ENCODE results near the gene CROCC2. TPM values are rescaled to one million over a fixed set of nuclear protein-coding genes. Genes with fewer than 3 reads are reported as not detected.
A peak's percentile ranks its signal among the peaks of the same experiment; 100 is the strongest.

CROCC2 gene
- total and polyA plus RNA-seq, 2 donors from 2014 or later: 0.13 TPM; not detected in 1

DNA sequence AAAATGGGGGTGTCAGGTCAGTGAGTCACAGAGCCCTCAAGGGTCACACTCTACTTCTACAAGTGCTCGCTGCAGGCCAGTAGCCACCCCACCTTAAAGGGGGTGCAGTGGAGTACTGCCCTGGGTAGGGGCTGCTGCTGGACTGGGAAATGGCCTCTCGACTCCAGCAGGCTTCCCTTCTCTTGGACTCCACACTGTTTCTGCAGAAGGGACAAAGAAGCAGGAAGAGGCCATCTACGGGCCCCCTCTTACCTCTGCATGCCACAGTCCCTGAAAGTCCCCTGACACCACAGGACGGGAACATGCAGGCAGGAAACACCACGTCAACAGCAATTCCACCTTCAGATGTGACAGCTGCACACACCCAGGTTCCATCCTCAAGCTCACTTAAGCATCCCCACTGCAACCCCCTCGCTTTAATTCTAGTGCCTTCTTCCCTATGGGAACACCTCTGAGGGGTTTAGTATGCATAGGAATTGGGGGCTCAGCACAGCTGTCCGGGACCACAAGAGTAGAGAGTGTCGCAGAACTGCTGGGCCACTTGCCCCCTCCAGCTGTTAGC, 114.6 kb downstream of the CROCC2 start:
- H3K36me3 ChIP-seq (ENCODE audit: control insufficient read depth in 2 of 3, insufficient read depth in 3 of 3, low read length in 3 of 3): no peaks in the 10 kb centered on the region
- no peak overlapping the region for H3K27ac ChIP-seq (ENCODE audit: low read depth in 2 of 2, low read length in 2 of 2)
- intact Hi-C loops (cut with DNase I): no loop called here
- no peak for DNase-seq
- no peak overlapping the region for H3K4me3 ChIP-seq (ENCODE audit: low read length in 3 of 3)
- H3K9ac ChIP-seq (ENCODE audit: low read length in 3 of 3): no peak overlapping the region
- TF ChIP-seq, protein P1, sequence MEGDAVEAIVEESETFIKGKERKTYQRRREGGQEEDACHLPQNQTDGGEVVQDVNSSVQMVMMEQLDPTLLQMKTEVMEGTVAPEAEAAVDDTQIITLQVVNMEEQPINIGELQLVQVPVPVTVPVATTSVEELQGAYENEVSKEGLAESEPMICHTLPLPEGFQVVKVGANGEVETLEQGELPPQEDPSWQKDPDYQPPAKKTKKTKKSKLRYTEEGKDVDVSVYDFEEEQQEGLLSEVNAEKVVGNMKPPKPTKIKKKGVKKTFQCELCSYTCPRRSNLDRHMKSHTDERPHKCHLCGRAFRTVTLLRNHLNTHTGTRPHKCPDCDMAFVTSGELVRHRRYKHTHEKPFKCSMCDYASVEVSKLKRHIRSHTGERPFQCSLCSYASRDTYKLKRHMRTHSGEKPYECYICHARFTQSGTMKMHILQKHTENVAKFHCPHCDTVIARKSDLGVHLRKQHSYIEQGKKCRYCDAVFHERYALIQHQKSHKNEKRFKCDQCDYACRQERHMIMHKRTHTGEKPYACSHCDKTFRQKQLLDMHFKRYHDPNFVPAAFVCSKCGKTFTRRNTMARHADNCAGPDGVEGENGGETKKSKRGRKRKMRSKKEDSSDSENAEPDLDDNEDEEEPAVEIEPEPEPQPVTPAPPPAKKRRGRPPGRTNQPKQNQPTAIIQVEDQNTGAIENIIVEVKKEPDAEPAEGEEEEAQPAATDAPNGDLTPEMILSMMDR (IDR thresholded peaks at IDR 0.05; ENCODE audit: borderline replicate concordance, extremely low read depth, insufficient read depth): no peak
- no peak for FAIRE-seq
- peaks cover 0 to 11% (median 0%) of the 10 kb centered on the region in 3 donors for H3K9me3 ChIP-seq (ENCODE audit: control insufficient read depth in 2 of 3, insufficient read depth in 1 of 3, low read length in 3 of 3)
- H3K27me3 ChIP-seq (ENCODE audit: control insufficient read depth, insufficient read depth, low read length): no peaks in the 10 kb centered on the region
- H3K4me1 ChIP-seq (ENCODE audit: control insufficient read depth in 2 of 3, insufficient read depth in 2 of 3, low read depth in 1 of 3, low read length in 3 of 3): no peaks in the 10 kb centered on the region

DNA sequence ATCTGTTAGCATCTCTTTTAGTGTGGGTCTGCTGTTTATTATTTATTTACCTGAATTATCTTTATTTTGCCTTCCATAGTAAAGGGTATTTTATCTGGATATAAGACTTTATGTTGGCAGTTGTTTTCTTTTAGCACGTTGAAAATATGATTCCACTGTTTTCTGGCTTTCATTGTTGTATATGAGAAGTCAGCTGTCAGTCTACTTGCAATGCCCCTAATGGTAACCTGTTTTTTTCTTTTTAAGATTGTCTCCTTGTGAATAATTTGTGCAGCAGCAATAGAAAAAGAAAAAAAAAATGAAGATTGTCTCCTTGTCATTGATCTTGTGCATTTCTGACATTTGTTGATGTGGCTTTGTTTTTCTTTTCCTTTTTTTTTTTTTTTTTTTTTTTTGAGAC, 119.5 kb downstream of the CROCC2 start:
- no peak overlapping the region for H3K9ac ChIP-seq (ENCODE audit: low read length in 3 of 3)
- no peak overlapping the region for H3K4me3 ChIP-seq (ENCODE audit: low read length in 3 of 3)
- H3K27me3 ChIP-seq (ENCODE audit: control insufficient read depth, insufficient read depth, low read length): no peaks in the 10 kb centered on the region
- TF ChIP-seq, protein P1 (IDR thresholded peaks at IDR 0.05; ENCODE audit: borderline replicate concordance, extremely low read depth, insufficient read depth): no peak
- H3K9me3 ChIP-seq (ENCODE audit: control insufficient read depth in 2 of 3, insufficient read depth in 1 of 3, low read length in 3 of 3): peaks cover 0 to 19% (median 0%) of the 10 kb centered on the region in 3 donors
- FAIRE-seq (no peak), DNase-seq (no peak)
- intact Hi-C loops (cut with DNase I): no loop called here
- H3K27ac ChIP-seq (ENCODE audit: low read depth in 2 of 2, low read length in 2 of 2): no peak overlapping the region
- H3K36me3 ChIP-seq (ENCODE audit: control insufficient read depth in 2 of 3, insufficient read depth in 3 of 3, low read length in 3 of 3): no peaks in the 10 kb centered on the region
- H3K4me1 ChIP-seq (ENCODE audit: control insufficient read depth in 2 of 3, insufficient read depth in 2 of 3, low read depth in 1 of 3, low read length in 3 of 3): no peaks in the 10 kb centered on the region

DNA sequence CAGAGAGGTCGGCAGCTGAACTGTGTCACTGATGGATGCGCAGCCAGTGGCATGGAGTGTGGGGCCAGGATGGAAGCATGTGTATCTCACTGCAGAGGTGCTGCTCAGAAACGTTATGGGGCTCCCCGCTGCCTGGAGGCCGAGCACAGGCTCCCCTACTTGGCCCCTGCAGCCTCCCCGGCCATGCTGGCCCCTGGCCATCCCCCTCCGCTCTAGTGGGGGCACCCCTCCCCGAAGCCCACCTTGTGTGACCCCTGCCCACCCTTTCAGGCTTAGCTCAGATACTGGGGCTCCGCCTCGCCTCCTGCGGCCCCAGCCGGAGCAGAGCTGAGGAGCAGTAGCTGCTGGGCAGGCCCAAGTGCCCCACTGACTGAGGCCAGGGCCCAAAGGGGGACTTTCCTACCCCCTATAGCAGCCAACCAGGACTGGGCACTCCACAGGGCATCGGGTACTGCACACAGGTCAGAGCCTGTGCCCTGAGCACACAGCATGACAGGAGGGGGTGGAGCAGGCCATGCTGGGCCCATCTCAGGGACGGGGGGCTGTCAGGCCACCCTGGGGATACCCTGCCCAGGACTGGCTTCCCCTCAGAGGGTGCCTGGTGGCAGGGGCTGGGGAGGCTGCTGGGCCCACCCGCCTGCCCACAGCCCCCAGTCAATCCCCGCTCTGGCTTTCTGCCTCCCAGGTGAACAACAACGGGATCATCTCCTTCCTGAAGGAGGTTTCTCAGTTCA, 123.6 kb downstream of the CROCC2 start:
- Histone ChIP-seq H3K27ac (ENCODE audit: low read depth in 2 of 2, low read length in 2 of 2) (no peak overlapping the region), H3K36me3 (ENCODE audit: control insufficient read depth in 2 of 3, insufficient read depth in 3 of 3, low read length in 3 of 3) (no peaks in the 10 kb centered on the region), H3K9me3 (ENCODE audit: control insufficient read depth in 2 of 3, insufficient read depth in 1 of 3, low read length in 3 of 3) (peaks cover 0 to 16% (median 0%) of the 10 kb centered on the region in 3 donors), H3K4me1 (ENCODE audit: control insufficient read depth in 2 of 3, insufficient read depth in 2 of 3, low read depth in 1 of 3, low read length in 3 of 3) (no peaks in the 10 kb centered on the region), H3K27me3 (ENCODE audit: control insufficient read depth, insufficient read depth, low read length) (no peaks in the 10 kb centered on the region), H3K9ac (ENCODE audit: low read length in 3 of 3) (no peak overlapping the region), H3K4me3 (ENCODE audit: low read length in 3 of 3) (no peak overlapping the region)
- FAIRE-seq (no peak), DNase-seq (peak in 1 of 5 donors; percentile 61)
- intact Hi-C loops (cut with DNase I): no loop called here
- TF ChIP-seq, protein P1 (IDR thresholded peaks at IDR 0.05; ENCODE audit: borderline replicate concordance, extremely low read depth, insufficient read depth): no peak
